ENCODE measurements around the gene APBB2.

The APBB2 gene

DNA sequence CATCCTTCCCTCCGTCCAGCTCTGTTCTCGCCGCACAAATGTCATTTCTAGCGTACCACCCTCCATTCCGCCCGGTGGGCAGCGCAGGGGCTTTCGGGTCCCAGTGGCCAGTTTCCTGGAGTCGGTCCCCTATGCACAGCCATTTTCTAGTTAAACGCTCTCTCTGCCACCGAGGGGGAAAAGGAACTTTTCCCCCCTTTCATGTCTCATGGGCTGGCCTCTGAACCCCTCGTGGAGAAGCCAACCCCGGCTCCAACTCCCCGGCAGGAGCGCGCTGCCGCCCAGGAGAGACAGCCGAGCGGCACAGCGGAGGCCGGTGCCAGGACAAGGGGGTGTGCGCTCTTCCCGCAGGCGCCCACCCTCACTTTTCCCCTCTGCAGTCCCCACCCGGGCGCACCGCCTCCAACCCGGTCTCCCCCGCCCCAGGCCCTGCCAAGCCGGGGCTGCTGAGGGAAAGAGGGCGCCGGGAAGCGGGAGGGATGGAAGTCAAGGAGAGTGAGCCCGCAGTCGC, 662 bp downstream of the APBB2 start:
- in situ Hi-C loops (cut with MboI; ENCODE audit: low sequenced_read_pairs, unreplicated experiment): loop anchor here (10.0 kb wide), 1 partner anchor 229 kb away; no protein-coding TSS in a partner anchor
- TF ChIP-seq, protein P1, sequence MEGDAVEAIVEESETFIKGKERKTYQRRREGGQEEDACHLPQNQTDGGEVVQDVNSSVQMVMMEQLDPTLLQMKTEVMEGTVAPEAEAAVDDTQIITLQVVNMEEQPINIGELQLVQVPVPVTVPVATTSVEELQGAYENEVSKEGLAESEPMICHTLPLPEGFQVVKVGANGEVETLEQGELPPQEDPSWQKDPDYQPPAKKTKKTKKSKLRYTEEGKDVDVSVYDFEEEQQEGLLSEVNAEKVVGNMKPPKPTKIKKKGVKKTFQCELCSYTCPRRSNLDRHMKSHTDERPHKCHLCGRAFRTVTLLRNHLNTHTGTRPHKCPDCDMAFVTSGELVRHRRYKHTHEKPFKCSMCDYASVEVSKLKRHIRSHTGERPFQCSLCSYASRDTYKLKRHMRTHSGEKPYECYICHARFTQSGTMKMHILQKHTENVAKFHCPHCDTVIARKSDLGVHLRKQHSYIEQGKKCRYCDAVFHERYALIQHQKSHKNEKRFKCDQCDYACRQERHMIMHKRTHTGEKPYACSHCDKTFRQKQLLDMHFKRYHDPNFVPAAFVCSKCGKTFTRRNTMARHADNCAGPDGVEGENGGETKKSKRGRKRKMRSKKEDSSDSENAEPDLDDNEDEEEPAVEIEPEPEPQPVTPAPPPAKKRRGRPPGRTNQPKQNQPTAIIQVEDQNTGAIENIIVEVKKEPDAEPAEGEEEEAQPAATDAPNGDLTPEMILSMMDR (IDR thresholded peaks at IDR 0.05; ENCODE audit: borderline replicate concordance, control extremely low read depth, extremely low read depth, insufficient read depth, missing control alignments): no peak
- DNase-seq (ENCODE audit: low spot score): no peak

DNA sequence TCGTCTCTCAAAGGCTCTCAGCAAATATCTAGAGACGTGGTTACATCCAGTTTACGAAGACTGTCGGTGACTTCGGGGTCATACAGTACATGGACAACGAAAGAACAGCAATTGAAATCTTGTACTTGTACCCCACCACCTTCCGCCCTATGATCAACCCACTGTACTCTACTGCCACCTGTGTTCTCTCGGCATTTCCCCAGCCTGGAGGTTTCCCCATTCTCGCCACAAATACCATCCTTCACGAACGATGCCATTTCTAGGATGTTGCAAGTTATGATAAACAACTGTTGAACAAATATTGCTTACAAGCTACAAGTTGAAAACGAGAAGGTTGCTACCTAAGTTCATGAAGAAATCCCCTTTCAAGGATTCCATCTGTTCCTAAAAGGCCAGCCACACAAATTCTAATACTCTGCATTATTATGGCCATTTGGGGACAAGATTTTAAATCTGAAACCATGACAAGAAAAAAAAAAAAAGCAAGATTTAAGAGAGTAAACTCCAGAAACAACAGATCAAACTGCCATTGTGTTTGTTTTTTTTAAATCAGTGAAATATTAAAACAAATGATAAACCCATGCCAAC, 1.6 kb downstream of the APBB2 start:
- TF ChIP-seq, protein P1 (IDR thresholded peaks at IDR 0.05; ENCODE audit: borderline replicate concordance, control extremely low read depth, extremely low read depth, insufficient read depth, missing control alignments): peak; percentile 21
- DNase-seq (ENCODE audit: low spot score): peak; percentile 36
- in situ Hi-C loops (cut with MboI; ENCODE audit: low sequenced_read_pairs, unreplicated experiment): loop anchor here (10.0 kb wide), 1 partner anchor 228 kb away; no protein-coding TSS in a partner anchor

GRCh38 chr4:41211951-41212615, 2.3 kb downstream of the APBB2 start:
- no peak for DNase-seq (ENCODE audit: low spot score)
- in situ Hi-C loops (cut with MboI; ENCODE audit: low sequenced_read_pairs, unreplicated experiment): loop anchor here (10.0 kb wide), 1 partner anchor 227 kb away; no protein-coding TSS in a partner anchor
- TF ChIP-seq, protein P1 (IDR thresholded peaks at IDR 0.05; ENCODE audit: borderline replicate concordance, control extremely low read depth, extremely low read depth, insufficient read depth, missing control alignments): no peak

DNA sequence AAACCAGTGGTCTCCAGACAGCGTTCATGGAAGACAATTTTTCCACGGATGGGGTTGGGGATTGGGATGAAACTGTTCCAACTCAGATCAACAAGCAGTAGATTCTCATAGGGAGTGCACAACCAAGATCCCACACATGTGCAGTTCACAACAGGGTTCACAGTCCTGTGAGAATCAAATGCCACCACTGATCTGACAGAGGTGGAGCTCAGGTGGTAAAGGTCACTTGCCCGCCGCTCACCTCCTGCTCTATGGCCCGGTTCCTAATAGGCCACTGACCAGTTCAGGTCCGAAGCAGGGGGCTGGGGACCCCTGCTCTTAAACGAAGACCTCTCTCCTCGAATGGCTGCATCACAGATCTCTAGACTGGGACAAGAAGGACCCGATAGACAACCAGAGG, 4.4 kb downstream of the APBB2 start:
- DNase-seq (ENCODE audit: low spot score): no peak
- TF ChIP-seq, protein P1 (IDR thresholded peaks at IDR 0.05; ENCODE audit: borderline replicate concordance, control extremely low read depth, extremely low read depth, insufficient read depth, missing control alignments): no peak

GRCh38 chr4:41209187-41209586, 5.2 kb downstream of the APBB2 start:
- DNase-seq (ENCODE audit: low spot score): no peak
- in situ Hi-C loops (cut with MboI; ENCODE audit: low sequenced_read_pairs, unreplicated experiment): no loop called here

More for the DNA sequence above, 4.4 kb downstream of the APBB2 start:
- in situ Hi-C loops (cut with MboI; ENCODE audit: low sequenced_read_pairs, unreplicated experiment): loop anchor here (10.0 kb wide), 1 partner anchor 225 kb away; no protein-coding TSS in a partner anchor

GRCh38 chr4:41207291-41207831, 7.0 kb downstream of the APBB2 start:
- in situ Hi-C loops (cut with MboI; ENCODE audit: low sequenced_read_pairs, unreplicated experiment): no loop called here
- no peak for DNase-seq (ENCODE audit: low spot score)
- TF ChIP-seq, protein P1 (IDR thresholded peaks at IDR 0.05; ENCODE audit: borderline replicate concordance, control extremely low read depth, extremely low read depth, insufficient read depth, missing control alignments): no peak

More at GRCh38 chr4:41209187-41209586, 5.2 kb downstream of the APBB2 start:
- TF ChIP-seq, protein P1 (IDR thresholded peaks at IDR 0.05; ENCODE audit: borderline replicate concordance, control extremely low read depth, extremely low read depth, insufficient read depth, missing control alignments): no peak

Data from GM13976 (cell line).